Jurkat, Clone E6-1 (cell line): ENCODE measurements around the gene ABCC10. TPM values are rescaled to one million over a fixed set of nuclear protein-coding genes. Genes with fewer than 3 reads are reported as not detected.
"Not testable (repeated sequence)": the region's sequence is repeated elsewhere in the genome, so short reads cannot be mapped to it uniquely, and the experiment has no call there.

Source experiments
- DNase-seq: peaks from one replicate; pipeline ENCODE4 v3.0.0-alpha.2; 2011; ENCODE audit warnings: low read depth, low spot score
- H3K4me3 ChIP-seq: 2 replicates; pipeline ENCODE4 v1.5.1; 2011; ENCODE audit warnings: mild to moderate bottlenecking, low read length, control low read depth, moderate library complexity
- polyA plus RNA-seq: library from polyadenylated mRNA; unstranded; fragments of >200 nt; gene quantifications from one replicate; pipeline ENCODE4 v1.2.1, GENCODE V29; 2012; ENCODE audit warnings: missing spikeins; ENCODE audit not compliant: insufficient read length, insufficient read depth

Gene ABCC10, protein sequence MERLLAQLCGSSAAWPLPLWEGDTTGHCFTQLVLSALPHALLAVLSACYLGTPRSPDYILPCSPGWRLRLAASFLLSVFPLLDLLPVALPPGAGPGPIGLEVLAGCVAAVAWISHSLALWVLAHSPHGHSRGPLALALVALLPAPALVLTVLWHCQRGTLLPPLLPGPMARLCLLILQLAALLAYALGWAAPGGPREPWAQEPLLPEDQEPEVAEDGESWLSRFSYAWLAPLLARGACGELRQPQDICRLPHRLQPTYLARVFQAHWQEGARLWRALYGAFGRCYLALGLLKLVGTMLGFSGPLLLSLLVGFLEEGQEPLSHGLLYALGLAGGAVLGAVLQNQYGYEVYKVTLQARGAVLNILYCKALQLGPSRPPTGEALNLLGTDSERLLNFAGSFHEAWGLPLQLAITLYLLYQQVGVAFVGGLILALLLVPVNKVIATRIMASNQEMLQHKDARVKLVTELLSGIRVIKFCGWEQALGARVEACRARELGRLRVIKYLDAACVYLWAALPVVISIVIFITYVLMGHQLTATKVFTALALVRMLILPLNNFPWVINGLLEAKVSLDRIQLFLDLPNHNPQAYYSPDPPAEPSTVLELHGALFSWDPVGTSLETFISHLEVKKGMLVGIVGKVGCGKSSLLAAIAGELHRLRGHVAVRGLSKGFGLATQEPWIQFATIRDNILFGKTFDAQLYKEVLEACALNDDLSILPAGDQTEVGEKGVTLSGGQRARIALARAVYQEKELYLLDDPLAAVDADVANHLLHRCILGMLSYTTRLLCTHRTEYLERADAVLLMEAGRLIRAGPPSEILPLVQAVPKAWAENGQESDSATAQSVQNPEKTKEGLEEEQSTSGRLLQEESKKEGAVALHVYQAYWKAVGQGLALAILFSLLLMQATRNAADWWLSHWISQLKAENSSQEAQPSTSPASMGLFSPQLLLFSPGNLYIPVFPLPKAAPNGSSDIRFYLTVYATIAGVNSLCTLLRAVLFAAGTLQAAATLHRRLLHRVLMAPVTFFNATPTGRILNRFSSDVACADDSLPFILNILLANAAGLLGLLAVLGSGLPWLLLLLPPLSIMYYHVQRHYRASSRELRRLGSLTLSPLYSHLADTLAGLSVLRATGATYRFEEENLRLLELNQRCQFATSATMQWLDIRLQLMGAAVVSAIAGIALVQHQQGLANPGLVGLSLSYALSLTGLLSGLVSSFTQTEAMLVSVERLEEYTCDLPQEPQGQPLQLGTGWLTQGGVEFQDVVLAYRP (N-terminal part only)
- polyA plus RNA-seq: 17.7 TPM

DNA sequence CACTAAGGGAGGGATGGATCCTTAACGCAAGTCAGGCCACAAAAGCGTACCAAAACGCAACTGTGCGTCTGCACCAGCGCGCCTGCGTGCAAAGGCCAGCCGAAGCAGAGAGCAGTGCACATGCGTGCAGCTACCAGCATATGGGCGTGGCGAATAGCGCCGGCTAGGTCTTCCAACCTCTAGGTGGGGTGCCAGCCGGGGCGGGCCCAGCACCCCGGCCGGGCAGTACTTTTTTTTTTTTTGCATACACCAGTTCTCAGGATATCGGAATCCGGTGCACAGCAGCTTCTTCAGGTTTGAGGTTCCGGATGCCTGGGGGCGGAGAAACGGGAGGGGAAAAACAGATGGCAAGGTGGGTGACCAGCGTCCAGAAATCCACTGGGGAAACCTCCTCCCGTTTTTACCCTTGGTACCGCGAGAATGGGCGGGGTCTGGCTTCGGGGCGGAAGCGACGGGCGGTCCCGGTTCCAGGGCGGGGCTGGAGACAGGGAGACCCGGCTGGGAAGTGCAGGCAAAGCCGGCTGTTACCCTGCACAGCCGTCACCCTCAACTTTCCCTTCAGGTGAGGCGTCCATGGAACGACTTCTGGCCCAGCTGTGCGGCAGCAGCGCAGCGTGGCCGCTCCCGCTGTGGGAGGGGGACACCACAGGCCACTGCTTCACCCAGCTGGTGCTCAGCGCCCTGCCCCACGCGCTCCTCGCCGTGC is at the start of gene ABCC10:
Gene ABCC10, plus strand, starts transcription at position 136 of the 706 bp plus-strand sequence. Its CDS starts 438 bp downstream, at position 574.
- DNase-seq: peak; percentile 94
- peak within 1 kb of the TSS; percentile 77 for H3K4me3 ChIP-seq

DNA sequence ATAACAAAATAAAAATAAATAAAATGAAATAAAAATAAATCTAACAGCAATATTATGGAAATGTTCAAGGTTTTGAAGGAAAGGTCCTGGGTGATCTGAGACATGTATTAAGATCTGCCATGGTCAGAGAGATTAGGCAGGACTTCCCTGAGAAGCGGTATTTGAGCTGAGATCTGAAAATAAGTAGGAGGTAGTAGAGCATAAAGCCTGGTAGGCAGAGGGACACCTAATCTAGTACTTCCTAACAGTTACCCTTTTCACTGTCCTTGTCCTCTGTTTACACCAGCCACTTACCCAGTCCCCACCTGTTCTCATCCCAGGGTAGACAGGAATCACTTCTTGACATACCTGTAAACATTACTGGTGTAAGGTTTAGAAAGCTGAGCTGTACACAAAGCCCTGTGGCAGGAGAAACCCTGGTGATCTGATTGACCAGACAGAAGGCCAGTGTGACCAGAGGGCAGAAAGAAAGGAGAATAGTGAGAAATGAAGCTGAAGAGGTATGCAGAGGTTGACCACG is 49.6 kb upstream of the ABCC10 start:
- no peak overlapping the region for H3K4me3 ChIP-seq
- DNase-seq: no peak

DNA sequence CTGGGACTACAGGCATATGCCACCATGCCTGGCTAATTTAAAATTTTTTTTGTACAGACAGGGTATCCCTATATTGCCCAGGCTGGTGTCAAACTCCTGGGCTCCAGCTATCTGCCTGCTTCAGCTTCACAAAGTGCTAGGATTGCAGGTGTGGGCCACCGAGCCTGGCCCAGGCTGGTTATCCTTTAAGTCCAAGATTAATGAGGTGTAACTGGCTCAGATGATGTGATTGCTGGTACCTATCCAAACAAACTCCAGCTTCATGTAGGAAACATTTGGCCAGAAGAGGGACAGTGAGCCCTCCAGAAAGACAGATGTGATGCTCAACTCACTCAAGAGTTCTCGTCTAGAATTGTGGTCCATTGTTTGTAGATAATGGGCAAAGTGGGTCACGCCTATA is 48.7 kb upstream of the ABCC10 start:
- no peak overlapping the region for H3K4me3 ChIP-seq
- no peak for DNase-seq

DNA sequence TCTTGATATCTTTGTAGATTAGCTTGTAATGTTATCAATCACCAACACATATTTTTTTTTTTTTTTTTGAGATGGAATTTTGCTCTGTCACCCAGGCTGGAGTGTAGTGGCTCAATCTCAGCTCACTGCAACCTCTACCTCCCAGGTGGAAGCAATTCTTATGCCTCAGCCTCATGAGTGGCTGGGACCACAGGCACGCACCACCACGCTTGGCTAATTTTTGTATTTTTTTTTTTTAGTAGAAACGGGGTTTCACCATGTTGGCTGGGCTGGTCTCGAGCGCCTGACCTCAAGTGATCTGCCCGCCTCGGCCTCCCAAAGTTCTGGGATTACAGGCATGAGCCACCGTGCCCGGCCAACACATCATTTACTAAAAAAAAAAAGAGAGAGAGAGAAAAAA is 46.5 kb upstream of the ABCC10 start:
- H3K4me3 ChIP-seq: not testable (repeated sequence)

DNA sequence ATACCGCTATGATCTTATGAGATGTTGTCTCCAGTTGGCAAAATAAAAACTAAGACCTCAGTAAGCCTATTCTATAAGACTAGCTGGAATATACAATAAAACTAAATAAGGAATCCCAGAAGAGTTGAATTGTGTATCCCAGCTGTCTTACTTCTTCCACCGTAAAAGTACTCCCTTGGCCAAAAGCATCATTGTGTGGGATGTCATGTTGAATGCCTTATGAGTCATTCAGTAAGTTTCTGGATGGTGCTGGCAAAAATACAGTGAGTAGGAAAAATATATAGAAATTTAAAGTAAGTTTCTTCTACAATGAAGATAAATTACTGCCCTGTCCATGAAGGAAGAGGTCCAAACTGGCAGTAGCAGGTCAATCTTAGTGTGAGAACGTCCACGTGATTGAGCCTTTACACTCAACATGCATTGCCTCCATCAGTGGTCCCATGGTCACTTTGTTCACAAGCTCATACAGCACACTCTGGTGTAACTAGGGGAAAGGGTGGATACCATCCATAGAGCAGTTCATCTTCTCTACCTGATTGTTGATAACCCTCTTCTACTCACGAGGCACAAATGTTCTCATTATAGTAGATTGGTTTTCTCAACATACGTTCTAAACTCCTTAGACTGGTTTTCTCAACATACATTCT is 44.2 kb upstream of the ABCC10 start:
- DNase-seq: no peak
- no peak overlapping the region for H3K4me3 ChIP-seq

More for the DNA sequence above, 46.5 kb upstream of the ABCC10 start:
- DNase-seq: not testable (repeated sequence)

DNA sequence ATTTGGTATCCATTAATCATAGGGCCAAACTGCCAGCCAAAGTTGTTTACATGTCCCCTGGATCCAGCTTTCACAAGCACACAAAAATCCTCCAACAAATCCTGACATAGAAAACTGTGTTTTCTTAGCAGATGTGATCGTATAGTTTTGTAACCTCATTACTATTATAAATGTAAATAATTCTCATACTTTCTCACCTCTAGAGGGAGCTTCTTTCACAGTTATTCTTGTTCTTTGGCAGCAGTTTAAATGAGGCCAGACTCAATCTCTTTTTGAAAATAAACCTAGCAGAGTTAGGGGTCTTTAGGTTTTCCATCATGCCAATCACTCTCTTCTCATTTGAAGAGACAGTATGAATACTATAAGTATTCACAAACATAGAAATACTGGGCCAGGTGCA is 40.8 kb upstream of the ABCC10 start:
- DNase-seq: peak; percentile 28
- H3K4me3 ChIP-seq: no peak overlapping the region

DNA sequence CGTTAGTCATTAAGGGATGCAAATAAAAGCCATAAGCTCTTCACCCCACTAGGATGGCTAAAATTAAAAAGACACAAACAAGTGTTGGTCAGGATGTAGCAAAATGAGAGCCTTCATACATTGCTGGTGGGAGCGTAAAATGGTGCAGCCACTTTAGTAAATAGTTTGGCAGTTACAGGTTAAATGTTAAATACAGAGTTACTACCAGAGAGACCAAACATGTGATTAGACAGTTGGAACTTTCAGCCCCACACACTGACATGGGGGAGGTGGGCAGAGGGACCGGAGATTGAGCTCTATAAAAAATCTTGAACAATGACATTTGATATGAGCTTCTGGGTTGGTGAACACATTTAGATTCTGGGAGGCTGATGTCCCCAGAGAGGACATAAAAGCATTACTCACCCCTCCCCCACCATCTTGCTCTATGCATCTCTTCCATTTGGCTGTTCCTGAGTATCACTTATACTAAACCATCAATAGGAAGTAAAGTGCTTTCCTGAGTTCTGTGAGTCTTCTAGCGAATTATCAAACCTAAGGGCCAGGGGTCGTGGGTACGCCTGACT is 37.5 kb upstream of the ABCC10 start:
- DNase-seq: no peak
- H3K4me3 ChIP-seq: no peak overlapping the region

DNA sequence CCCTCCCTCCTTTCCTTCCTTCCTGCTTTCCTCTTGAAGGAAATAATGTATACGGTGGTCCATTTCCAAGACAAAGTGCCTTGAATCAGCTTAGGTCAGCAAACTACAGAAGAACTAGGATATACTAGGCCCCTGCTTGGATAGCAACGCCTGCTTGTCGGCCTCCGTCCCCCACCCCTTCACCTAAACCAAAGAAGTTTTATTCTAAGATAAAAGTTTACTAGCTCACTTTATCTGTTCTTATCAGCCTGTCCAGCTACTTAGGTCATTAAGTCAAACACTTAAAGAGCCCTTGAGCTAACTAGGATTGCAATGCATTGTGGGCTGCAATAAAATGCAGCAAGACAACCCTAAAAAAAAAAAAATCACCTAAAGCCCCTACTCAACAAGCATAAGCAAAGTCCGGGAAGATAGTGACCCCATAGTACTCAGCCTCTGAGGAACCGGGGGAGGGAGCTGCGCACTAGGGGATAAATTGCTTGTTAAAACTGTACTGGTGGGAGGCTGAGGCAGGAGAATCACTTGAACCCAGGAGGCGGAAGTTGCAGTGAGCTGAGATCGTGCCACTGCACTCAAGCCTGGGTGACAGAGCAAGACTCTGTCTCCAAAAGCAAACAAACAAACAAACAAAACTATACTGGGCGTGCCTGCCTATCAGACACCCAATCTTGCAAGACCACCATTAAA is 36.4 kb upstream of the ABCC10 start:
- DNase-seq: not testable (repeated sequence)

DNA sequence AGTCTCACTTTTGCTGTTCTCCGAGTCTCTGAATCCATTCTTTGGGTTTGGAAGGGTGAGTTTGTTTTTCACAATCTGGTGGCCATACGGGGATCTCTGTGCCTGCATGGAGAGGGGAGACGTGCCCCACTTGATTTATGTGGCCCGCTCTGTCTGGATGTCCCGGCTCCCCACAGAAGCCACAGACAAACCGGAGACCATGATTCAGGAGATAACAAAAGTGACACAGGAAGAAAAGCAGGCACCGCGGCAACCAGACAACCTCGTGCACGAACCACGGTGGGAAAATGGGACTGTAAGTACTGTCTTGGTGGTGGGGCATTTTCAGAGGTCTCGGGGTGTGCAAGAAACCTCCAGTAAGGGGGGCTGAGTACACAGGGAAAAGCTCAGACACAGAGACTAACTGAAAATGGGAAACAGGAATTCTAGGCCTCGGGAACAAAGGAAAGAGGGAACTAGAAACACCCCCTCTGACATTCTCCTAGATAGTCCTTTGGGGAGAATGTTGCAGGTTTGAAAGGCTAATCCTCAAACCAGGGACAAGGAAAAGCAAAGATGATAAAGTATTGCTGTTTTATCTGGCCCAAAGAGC is 35.8 kb upstream of the ABCC10 start:
- no peak overlapping the region for H3K4me3 ChIP-seq
- no peak for DNase-seq

More for the DNA sequence above, 36.4 kb upstream of the ABCC10 start:
- H3K4me3 ChIP-seq: not testable (repeated sequence)

DNA sequence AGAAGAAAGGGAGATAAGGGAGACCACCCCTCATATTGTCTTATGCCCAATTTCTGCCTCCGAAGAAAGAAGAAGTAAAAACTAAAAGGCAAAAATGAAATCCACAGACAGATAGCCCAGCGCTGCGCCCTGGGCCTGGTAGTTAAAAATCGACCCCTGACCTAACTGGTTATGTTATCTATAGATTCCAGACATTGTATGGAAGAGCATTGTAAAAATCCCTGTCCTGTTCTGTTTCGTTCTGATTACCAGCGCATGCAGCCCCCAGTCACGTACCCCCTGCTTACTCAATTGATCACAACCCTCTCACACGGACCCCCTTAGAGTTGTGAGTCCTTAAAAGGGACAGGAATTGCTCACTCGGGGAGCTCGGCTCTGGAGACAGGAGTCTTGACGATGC is 34.2 kb upstream of the ABCC10 start:
- DNase-seq, H3K4me3 ChIP-seq: not testable (repeated sequence)

DNA sequence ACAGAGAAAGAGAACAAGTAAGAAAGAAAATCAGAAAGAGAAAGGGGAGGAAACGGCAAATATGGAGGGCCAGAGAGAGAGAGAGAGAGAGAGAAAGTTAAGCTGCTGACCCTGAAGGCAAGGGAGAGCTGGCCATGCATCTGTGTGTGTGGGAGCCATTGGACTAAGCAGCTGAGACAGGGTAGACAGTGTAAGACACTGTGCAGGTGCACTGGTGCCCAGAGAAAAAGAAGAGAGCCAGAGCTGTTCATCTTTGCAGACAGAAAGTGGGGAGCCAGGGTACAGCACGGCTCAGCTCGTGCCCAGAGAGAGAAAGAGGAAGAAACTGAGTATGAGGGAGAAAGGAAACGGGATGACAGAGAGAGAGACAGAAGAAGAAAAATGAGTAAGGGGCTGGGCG is 33.7 kb upstream of the ABCC10 start:
- DNase-seq: no peak

DNA sequence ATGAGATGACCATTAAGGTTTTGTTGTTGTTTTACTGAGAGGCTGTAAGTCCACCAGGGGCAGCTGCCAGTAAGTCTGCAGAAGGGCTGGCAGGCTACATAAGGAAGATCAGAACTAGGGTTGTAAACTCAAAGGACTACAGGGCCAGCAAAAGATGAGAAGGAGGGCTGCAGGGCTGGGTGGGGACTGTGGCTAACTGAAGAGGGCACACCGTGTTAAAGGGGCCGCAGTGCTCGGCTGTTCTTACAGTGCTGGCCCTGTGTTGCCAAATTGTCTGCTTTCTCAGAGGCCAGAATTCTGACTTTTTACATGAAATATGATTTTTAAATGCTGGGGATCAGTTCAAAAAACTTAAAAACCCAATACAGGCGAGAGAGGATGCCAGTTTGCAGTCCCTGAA is 32.4 kb upstream of the ABCC10 start:
- DNase-seq: no peak
- no peak overlapping the region for H3K4me3 ChIP-seq

More for the DNA sequence above, 33.7 kb upstream of the ABCC10 start:
- H3K4me3 ChIP-seq: no peak overlapping the region

DNA sequence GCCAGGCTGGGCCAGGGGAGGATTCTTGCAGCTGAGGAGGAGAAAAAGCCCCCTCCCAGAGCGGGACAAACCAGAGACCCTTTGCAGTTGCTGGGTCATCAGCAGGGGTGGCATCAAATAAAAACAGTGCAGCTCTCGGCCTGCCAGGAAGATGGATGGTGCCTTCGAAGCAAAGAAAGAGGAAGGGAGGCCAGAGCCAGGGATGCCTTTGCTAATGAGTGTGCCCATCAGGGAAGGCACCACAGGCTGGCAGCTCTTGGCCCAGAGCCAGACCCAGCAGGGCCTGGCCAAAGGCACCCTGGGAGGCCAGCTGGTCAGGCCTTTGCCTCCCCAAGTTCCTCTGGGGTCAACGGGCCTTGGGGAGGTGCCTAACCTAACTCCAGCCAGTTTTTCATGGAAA is 31.6 kb upstream of the ABCC10 start:
- H3K4me3 ChIP-seq: no peak overlapping the region
- DNase-seq: no peak

DNA sequence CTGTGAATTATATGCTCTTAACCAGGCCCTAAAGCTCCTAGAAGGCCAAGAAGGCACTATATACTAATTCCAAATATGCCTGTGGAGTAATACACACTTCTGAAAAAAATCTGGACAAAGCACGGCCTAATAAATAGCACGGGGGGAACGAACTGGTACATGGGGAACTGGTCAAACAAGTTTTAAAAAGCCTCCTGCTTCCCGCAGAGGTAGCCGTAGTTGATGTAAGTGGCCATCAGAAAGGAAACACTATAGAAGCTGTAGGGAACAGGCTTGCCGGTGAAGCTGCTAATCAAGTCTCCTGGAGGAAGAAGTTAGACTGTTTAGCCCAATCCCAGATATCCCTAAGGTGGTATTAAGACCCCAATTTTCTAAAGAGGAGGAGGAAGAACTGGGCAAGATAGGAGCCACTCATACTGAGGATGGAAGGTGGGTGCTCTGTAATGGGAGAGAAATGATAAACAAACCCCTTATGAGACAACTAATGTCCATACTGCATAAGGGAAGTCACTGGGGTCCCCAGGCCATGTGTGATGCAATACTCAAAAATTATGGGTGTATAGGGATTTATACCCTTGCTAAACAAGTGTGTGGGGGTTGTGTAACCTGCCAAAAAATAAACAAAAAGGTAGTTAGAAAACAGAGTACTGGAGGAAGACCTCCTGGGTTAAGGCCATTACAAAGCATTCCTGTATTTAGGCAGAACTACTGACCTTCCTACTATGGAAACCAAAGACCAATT is 30.8 kb upstream of the ABCC10 start:
- no peak overlapping the region for H3K4me3 ChIP-seq
- no peak for DNase-seq

DNA sequence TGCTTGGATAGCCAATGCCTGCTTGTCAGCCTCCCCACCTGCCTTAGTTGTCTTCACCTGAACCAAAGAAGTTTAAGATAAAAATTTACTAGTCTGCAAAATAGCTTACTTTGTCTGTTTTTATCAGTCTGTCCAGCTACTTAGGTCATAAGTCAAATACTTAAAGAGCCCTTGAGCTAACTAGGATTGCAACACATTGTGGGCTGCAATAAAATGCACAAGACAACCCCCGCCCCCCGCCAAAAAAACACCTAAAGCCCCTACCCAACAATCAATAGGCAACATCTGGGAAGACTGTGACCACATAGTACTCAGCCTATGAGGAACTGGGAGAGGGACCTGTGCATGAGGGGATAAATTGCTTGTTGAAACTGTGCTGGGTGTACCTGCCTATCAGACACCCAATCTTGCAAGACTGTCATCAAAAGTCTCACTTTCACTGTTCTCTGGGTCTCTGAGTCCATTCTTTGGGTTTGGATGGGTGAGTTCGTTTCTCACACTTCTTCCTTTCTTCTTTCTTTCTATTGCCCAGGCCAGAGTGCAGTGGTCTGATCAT is 27.3 kb upstream of the ABCC10 start:
- no peak overlapping the region for H3K4me3 ChIP-seq
- no peak for DNase-seq

DNA sequence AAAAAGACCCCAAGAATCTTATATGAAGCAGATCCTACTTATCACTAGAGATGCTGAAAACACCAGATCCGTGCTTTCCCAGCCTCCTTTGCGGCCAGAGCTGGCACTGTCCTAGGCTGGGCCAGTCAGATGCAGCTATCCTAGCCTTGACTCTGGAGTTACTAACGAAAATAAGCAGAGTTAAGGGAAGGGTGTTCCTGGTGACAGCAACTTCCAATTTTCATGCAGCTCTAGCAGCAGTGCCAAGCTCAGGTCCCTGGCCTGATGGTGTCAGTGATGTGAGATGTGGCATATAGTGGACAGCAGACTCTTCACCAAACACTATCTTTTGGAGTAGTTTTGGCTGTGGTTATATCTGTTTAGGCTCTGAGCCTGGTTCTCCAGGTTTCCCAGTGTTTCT is 25.6 kb upstream of the ABCC10 start:
- no peak overlapping the region for H3K4me3 ChIP-seq
- no peak for DNase-seq
